ENCODE data around the gene CD2BP2. TPM values are rescaled to one million over a fixed set of nuclear protein-coding genes. Genes with fewer than 3 reads are reported as not detected.
"Not testable (repeated sequence)": the region's sequence is repeated elsewhere in the genome, so short reads cannot be mapped to it uniquely, and the experiment has no call there.

The CD2BP2 gene
- polyA plus RNA-seq, 4 donors = 30.0 to 43.5 (median 39.9) TPM

GRCh38 chr16:30335598-30336474 lies 19.3 kb downstream of the CD2BP2 start:
- Histone ChIP-seq H3K36me3 (ENCODE audit: control insufficient read depth in 3 of 3, insufficient read depth in 2 of 3, low read depth in 1 of 3, low read length in 3 of 3) (no peaks in the 10 kb centered on the region), H3K27ac (ENCODE audit: low read depth in 1 of 3, low read length in 2 of 3) (peak overlapping the region; percentile 29 to 95 (median 91)), H3K4me3 (ENCODE audit: low read depth in 1 of 3, low read length in 3 of 3) (peak overlapping the region; percentile 57 to 64 (median 60)), H3K27me3 (ENCODE audit: control insufficient read depth in 3 of 3, insufficient read depth in 3 of 3, low read length in 3 of 3) (no peaks in the 10 kb centered on the region), H3K4me1 (ENCODE audit: control insufficient read depth in 3 of 3, insufficient read depth in 2 of 3, low read depth in 1 of 3, low read length in 2 of 3) (peaks cover 0 to 10% (median 0%) of the 10 kb centered on the region in 3 donors), H3K9me3 (ENCODE audit: control insufficient read depth in 2 of 2, insufficient read depth in 1 of 2, low read depth in 1 of 2, low read length in 1 of 2) (peaks cover 0 to 6% of the 10 kb centered on the region in 2 donors)
- 26 to 41% (median 32%) methylated on average over 16 to 17 of the region's 17 CpGs for WGBS, 3 donors
- FAIRE-seq (no peak), DNase-seq (peak; percentile 29 to 31)

DNA sequence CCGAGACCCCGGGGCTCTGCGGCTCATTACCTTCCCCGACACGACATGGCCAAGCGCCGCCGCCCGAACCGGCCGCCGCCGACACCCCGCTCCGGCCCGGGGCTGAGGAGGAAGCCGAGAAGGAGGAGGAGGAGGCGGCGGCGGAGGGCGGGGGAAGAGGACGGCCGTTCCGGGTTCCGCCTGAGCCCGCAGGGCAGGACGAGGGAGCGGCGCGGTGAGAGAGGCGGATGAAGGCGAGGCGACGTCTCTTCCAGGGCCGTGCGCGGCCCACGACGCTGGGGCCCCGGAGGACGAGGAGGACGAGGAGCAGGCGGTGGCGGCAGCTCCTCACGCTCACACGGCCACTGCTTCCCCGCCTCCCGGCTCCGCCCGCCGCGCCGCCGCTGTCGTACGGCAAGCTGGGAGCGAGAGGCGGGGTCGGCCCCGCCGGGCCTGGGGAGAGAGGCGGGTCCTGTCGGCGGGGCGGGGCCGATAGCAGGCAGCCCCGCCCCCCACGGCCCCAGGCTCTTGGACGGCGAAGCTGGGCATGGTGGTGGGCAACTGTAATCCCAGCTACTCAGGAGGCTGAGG lies 20.0 kb downstream of the CD2BP2 start:
- not testable (repeated sequence) for H3K9me3 ChIP-seq (ENCODE audit: control insufficient read depth in 2 of 2, insufficient read depth in 1 of 2, low read depth in 1 of 2, low read length in 1 of 2); H3K27me3 ChIP-seq (ENCODE audit: control insufficient read depth in 3 of 3, insufficient read depth in 3 of 3, low read length in 3 of 3); H3K36me3 ChIP-seq (ENCODE audit: control insufficient read depth in 3 of 3, insufficient read depth in 2 of 3, low read depth in 1 of 3, low read length in 3 of 3); H3K4me1 ChIP-seq (ENCODE audit: control insufficient read depth in 3 of 3, insufficient read depth in 2 of 3, low read depth in 1 of 3, low read length in 2 of 3); FAIRE-seq
- WGBS, 3 donors = 0% methylated on average over 37 to 70 of the region's 70 CpGs
- DNase-seq = peak; percentile 75 to 91
- peak overlapping the region; percentile 91 to 98 (median 95) for H3K27ac ChIP-seq (ENCODE audit: low read depth in 1 of 3, low read length in 2 of 3)
- H3K4me3 ChIP-seq (ENCODE audit: low read depth in 1 of 3, low read length in 3 of 3) = peak overlapping the region; percentile 60 to 72 (median 64)

- not testable (repeated sequence) for H3K9me3 ChIP-seq (ENCODE audit: control insufficient read depth in 2 of 2, insufficient read depth in 1 of 2, low read depth in 1 of 2, low read length in 1 of 2); H3K27me3 ChIP-seq (ENCODE audit: control insufficient read depth in 3 of 3, insufficient read depth in 3 of 3, low read length in 3 of 3); H3K4me1 ChIP-seq (ENCODE audit: control insufficient read depth in 3 of 3, insufficient read depth in 2 of 3, low read depth in 1 of 3, low read length in 2 of 3); H3K36me3 ChIP-seq (ENCODE audit: control insufficient read depth in 3 of 3, insufficient read depth in 2 of 3, low read depth in 1 of 3, low read length in 3 of 3); FAIRE-seq
- 0% methylated on average over 9 to 27 of the region's 33 CpGs for WGBS, 3 donors
- DNase-seq = peak; percentile 90 to 91
- Histone ChIP-seq H3K27ac (ENCODE audit: low read depth in 1 of 3, low read length in 2 of 3) (peak overlapping the region; percentile 91 to 98 (median 95)), H3K4me3 (ENCODE audit: low read depth in 1 of 3, low read length in 3 of 3) (peak overlapping the region; percentile 50 to 72 (median 64))
These were observed 20.6 kb downstream of the CD2BP2 start for GRCh38 chr16:30334473-30334989.

GRCh38 chr16:30324220-30324619 lies 30.9 kb downstream of the CD2BP2 start:
- not testable (repeated sequence) for H3K9me3 ChIP-seq (ENCODE audit: control insufficient read depth in 2 of 2, insufficient read depth in 1 of 2, low read depth in 1 of 2, low read length in 1 of 2); H3K27ac ChIP-seq (ENCODE audit: low read depth in 1 of 3, low read length in 2 of 3); DNase-seq; FAIRE-seq; H3K4me1 ChIP-seq (ENCODE audit: control insufficient read depth in 3 of 3, insufficient read depth in 2 of 3, low read depth in 1 of 3, low read length in 2 of 3); H3K36me3 ChIP-seq (ENCODE audit: control insufficient read depth in 3 of 3, insufficient read depth in 2 of 3, low read depth in 1 of 3, low read length in 3 of 3); H3K27me3 ChIP-seq (ENCODE audit: control insufficient read depth in 3 of 3, insufficient read depth in 3 of 3, low read length in 3 of 3); H3K4me3 ChIP-seq (ENCODE audit: low read depth in 1 of 3, low read length in 3 of 3)
- 92 to 95% (median 93%) methylated on average over 6 of the region's 6 CpGs for WGBS, 3 donors

DNA sequence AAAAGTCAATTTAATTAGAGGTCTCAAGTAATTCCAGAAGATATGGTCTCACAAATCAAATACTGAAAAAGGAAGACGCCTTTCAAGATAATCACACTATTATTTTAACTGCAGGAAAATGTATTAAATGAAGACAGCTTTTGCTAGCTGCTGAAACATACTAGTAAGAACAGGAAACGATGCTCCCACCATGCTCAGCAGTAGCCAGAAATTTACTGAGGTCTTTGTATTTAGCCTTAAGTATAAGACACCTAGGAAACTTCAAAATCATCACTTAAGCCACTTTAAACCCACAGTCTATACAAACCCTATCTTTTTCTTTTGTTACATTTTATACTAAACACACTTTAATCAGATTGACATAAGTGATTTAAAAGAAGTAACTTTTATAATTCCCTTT lies 36.5 kb downstream of the CD2BP2 start:
- not testable (repeated sequence) for H3K27ac ChIP-seq (ENCODE audit: low read depth in 1 of 3, low read length in 2 of 3); H3K27me3 ChIP-seq (ENCODE audit: control insufficient read depth in 3 of 3, insufficient read depth in 3 of 3, low read length in 3 of 3); DNase-seq; H3K36me3 ChIP-seq (ENCODE audit: control insufficient read depth in 3 of 3, insufficient read depth in 2 of 3, low read depth in 1 of 3, low read length in 3 of 3); H3K4me3 ChIP-seq (ENCODE audit: low read depth in 1 of 3, low read length in 3 of 3); H3K9me3 ChIP-seq (ENCODE audit: control insufficient read depth in 2 of 2, insufficient read depth in 1 of 2, low read depth in 1 of 2, low read length in 1 of 2); H3K4me1 ChIP-seq (ENCODE audit: control insufficient read depth in 3 of 3, insufficient read depth in 2 of 3, low read depth in 1 of 3, low read length in 2 of 3)
- FAIRE-seq = peak; percentile 10
- WGBS, 3 donors = 65 to 77% (median 72%) methylated on average over 1 to 2 of the region's 2 CpGs

GRCh38 chr16:30310937-30311336 lies 44.2 kb downstream of the CD2BP2 start:
- not testable (repeated sequence) for H3K4me1 ChIP-seq (ENCODE audit: control insufficient read depth in 3 of 3, insufficient read depth in 2 of 3, low read depth in 1 of 3, low read length in 2 of 3); H3K36me3 ChIP-seq (ENCODE audit: control insufficient read depth in 3 of 3, insufficient read depth in 2 of 3, low read depth in 1 of 3, low read length in 3 of 3); FAIRE-seq; H3K9me3 ChIP-seq (ENCODE audit: control insufficient read depth in 2 of 2, insufficient read depth in 1 of 2, low read depth in 1 of 2, low read length in 1 of 2); H3K27me3 ChIP-seq (ENCODE audit: control insufficient read depth in 3 of 3, insufficient read depth in 3 of 3, low read length in 3 of 3); H3K4me3 ChIP-seq (ENCODE audit: low read depth in 1 of 3, low read length in 3 of 3); DNase-seq; H3K27ac ChIP-seq (ENCODE audit: low read depth in 1 of 3, low read length in 2 of 3)
- WGBS, 3 donors = 85 to 100% (median 86%) methylated on average over 1 to 3 of the region's 4 CpGs

DNA sequence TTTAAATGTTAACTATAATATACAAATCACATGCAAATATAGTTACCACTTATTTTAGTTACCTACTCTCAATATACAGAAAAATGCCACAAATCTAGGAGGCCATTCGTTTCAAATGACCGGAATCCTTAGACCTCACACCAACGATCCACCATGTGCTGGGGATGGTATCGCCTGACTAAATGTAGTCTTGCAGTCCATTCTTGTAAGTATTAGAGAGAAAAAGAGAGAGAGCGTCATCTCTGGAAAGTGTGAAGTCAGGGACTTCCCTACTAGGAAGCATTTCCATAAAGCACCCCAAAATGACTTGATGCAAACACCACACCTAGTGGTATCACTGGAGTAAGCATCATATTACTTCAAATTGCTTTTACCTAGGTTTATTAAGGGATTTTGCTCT lies 45.9 kb downstream of the CD2BP2 start:
- not testable (repeated sequence) for H3K9me3 ChIP-seq (ENCODE audit: control insufficient read depth in 2 of 2, insufficient read depth in 1 of 2, low read depth in 1 of 2, low read length in 1 of 2); H3K27ac ChIP-seq (ENCODE audit: low read depth in 1 of 3, low read length in 2 of 3); H3K27me3 ChIP-seq (ENCODE audit: control insufficient read depth in 3 of 3, insufficient read depth in 3 of 3, low read length in 3 of 3); H3K4me3 ChIP-seq (ENCODE audit: low read depth in 1 of 3, low read length in 3 of 3); H3K4me1 ChIP-seq (ENCODE audit: control insufficient read depth in 3 of 3, insufficient read depth in 2 of 3, low read depth in 1 of 3, low read length in 2 of 3); DNase-seq; H3K36me3 ChIP-seq (ENCODE audit: control insufficient read depth in 3 of 3, insufficient read depth in 2 of 3, low read depth in 1 of 3, low read length in 3 of 3); FAIRE-seq
- 85 to 95% (median 95%) methylated on average over 5 of the region's 5 CpGs for WGBS, 3 donors
